Stimulated activated CD8-positive, alpha-beta memory T cell treated with anti-CD3 and anti-CD28 coated beads, Interleukin-15, amount 100 ng/mL, for 4 hours (primary cell): ENCODE data around the gene TMED4.
"Not testable (repeated sequence)": the region's sequence is repeated elsewhere in the genome, so short reads cannot be mapped to it uniquely, and the experiment has no call there.

Experiments
- DNase-seq, 2 donors: peaks; one replicate each; pipeline ENCODE4 v3.0.0-alpha.2; 2020; ENCODE audit warnings: low read depth in 2 of 2

TMED4 gene

DNA sequence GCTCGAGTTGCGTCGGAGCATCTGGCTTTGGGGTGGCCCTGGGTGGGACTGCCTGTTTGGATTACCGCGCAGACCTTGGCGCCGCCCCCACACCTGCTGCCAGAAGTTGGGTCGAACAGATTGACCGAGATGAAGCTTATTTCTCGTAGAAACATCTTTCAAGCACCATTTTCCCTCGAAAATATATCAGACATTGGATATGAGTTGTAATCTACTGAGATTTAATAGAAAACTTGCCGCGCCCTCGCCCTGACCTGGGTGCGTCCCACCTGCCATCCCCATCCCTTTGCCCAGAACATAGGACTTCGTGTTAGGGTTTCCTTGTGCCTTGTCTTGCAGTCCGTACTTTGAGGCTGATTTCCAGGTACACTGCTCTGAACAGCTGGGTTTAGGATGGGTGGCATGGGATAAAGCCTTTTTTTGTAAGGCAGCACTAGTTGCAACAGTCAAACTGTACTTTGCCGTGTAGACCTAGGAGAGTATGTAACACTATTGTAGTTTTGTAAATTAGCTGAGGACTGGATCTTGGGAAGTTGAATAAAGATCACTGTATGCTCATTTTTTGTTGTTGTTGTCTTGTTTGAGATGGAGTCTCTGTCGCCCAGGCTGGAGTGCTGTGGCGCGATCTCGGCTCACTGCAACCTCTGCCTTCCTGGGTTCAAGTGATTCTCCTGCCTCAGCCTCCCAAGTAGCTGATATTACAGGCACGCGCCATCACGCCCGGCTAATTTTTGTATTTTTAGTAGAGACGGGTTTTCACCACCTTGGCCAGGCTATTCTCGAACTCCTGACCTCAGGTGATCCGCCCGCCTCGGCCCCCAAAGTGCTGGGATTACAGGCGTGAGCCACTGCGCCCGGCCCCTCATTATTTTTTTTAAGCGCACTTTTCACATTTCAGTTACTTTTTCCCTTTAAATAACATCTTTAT, 25.4 kb upstream of the TMED4 start:
- DNase-seq: no peak

DNA sequence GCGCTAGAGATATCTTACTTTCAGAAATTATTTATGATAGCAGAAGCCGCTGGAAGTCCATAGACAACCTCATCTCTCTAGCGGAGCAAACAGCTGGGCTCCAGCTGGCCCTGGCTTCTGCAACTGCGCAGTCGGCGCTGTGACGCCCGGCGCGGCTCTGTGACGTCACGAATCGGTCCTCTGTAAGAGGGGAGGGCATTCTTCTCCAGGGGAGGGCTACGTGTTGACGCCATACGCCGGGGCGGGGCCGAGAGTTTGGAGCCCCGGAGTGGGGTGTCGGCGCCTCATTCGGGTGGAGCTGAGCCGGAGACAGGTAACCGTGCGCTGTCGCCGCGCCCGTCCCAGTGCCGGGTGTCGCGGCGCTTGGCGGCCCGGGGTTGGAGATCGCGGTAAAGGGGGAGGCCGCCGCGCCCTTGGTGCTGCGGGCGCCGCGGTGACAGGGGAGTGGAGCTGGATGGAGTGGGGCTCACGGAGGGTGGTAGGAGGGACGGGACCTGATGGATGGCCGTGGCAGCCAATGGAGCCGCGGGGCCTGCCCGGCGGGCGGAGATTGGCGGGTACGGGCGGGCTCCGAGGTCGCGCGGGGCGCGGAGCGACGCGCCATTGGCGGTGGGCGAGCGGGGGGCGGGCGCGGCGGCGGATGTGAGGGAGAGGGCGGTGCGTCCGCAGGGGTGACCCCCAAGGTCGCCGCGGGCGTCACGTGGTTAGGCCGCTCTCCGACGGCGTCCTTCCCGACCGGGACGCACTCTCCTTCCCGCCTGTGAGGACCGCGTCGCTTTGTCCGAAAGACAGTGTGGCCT, 24.5 kb upstream of the TMED4 start, which contains the start of gene OGDH:
OGDH (plus strand) TSS at position 287 of the 800 bp plus-strand sequence. CDS start 17,717 bp downstream, outside the sequence.
- peak; percentile 98 to 99 for DNase-seq

DNA sequence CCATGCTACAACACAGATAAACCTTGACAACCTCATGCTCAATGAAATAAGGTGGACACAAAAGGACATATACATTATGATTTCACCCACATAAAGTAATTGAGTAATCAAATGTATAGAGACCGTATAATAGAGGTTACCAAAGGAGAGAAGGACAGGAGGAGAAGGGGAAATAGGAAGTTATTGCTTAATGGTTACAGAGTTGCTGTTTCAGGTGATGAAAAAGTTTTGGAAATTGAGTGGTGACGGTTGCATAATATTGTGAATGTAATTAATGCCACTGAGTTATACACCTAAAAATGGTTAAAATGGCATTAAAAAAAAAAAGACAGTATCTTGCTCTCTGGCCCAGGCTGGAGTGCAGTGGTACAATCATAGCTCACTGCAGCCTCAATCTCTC, 22.9 kb upstream of the TMED4 start:
- no peak for DNase-seq

DNA sequence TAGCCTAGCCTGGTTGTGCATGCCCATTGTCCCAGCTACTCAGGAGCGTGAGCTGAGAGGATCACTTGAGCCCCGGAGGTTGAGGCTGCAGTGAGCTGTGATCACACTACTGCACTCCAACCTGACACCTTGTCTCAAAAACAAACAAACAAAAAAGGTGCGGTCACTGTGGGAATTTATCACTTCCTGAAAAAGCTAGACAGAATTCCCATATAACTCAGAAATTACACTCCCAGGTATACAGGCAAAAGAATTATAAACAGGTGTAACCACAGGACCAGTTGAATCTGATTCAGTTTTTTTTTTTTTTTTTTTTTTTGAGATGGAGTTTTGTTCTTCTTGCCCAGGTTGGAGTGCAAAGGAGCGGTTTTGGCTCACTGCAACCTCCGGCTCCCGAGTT, 21.2 kb upstream of the TMED4 start:
- no peak for DNase-seq

DNA sequence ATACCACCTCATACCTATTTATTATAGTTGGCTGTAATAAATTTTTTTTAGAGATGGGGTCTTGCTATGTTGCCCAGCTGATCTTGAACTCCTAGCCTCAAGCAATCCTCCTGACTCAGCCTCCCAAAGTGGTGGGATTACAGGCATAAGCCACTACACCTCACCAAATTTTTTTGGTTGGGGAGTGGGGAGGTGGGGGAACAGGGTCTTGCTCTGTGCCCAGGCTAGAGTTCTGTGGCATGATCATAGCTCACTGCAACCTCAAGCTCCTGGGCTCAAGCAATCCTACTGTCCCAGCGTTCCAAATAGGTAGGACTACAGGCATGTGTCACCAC, 20.5 kb upstream of the TMED4 start:
- DNase-seq: no peak

- DNase-seq: no peak
Measured at GRCh38 chr7:44599222-44599621, 17.2 kb upstream of the TMED4 start.

- not testable (repeated sequence) for DNase-seq
Measured at GRCh38 chr7:44597181-44597580, 15.2 kb upstream of the TMED4 start.

DNA sequence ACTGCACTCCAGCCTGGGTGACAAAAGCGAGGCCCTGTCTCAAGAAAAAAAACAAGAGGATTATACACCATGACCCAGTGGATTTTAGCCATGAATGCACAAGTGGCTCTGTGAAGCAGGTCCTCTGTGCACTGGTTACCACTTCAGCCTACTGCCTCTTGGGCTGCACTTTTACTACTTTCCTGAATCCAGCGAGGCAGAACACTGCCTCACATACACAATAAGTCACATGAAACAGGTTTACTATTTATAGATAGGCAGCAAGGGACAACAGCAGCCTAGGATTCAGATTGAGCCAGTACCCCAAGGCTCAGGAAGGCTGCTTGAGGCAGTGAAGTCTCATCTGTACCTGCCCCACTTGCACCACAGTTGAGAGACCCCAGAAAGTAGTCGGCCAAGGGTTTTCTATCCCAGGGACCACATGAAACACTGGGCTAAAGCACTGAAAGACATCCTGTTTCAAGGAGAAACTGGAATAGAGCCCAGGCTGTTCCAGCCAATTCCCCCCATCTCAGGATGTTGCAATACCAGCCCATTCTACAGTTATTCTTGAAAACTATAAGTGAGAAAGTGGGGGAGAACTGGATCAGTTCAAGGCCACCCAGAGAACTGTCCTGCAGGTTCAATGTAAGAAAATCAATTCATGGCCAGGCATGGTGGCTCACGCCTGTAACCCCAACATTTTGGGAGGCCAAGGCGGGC, 14.1 kb upstream of the TMED4 start:
- no peak for DNase-seq

DNA sequence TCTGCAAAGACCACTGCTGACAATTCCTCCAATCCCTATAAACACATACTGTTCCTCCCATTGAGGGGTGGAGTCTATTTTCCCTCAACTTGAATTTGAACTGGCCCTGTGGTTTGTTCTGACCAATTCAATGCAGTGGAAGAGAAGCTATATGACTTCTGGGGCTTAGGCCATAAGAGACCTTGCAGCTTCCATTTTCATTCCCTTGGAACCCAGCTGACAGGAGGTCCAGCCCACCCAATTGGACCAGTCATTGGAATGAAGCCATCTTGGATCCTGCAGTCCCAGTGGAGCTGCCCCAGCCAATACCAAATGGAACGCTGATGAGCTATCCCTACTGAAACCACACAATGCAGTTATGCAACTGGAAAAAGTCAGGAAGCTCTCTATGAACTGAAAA, 8.9 kb upstream of the TMED4 start:
- DNase-seq: no peak

- peak in 1 of 2 donors; percentile 34 for DNase-seq
Measured at GRCh38 chr7:44587843-44588711, 6.0 kb upstream of the TMED4 start.

DNA sequence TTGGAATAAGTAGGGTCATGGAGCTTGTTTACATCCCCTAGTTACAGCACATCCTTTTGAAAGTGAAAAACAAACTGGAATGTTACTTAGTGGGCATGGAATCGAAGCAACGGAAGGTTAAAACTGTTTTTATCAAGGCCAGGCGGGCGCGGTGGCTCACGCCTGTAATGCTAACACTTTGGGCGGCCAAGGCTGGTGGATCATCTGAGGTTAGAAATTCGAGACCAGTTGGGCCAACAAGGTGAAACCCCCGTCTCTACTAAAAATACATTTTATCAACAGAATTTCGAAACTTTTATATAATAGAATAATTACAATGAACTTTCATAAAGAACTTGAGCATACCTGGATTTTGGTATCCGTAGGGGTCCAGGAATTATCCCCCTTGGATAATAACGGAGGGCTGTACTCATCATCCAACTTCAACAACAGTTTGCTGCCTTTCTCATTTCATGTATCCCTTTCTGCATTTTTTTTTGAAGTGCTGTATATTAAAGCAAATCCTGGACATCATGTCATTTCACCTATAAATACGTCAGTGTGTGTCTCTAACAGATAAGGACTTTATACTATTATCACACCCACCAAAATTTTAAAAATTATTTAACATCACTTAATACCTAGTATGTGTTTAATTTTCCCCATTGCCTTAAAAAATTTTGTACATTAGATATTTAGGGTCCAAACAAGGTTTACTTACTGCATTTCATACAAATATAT, 1.3 kb upstream of the TMED4 start:
- DNase-seq: no peak

DNA sequence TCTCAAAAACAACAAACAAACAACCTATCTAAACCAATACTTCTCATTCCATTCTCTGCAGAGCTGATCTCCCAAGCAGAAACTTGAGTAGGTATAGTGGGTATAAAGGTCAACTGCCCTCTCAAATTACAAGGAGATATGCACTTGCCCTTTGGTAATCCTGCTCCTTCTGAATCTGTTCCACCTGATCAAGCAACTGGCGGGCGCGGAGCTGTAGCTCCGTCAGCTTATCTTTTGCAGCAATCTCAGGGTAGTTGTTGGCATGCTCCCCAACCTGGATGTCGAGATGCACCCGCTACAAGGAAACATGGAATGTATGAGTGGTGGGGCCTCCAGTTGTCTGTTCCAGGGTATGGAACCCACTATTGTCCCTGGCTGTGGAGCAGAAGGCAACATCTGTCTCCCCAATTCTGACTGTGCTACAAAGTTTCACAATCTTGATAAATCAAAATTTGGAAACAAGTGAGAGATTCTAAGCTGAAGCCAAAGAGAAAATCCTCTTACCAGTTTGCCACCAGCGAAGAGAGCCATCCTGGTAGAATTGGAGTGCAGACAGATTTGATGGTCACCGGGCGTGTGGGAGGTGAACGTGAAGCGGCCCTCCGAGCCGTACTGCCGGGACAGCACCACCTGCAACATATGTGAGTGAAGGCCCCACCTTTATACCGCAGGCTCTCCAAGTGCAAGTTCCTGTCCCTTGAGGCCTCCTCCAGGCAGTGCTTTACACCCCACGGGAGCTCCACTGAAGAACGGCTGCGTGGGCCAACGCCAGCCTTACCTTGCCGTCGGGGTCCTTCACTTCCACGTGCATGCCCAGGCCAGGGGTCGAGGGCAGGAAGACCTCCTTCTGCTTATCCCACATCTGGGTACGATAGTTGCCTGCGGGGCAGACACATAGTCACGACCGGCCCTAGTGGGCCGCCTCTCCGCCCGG, 819 bp downstream of the TMED4 start:
- DNase-seq: peak in 1 of 2 donors; percentile 13

GRCh38 chr7:44576228-44576627, 5.8 kb downstream of the TMED4 start:
- no peak for DNase-seq

GRCh38 chr7:44575054-44575453, 7.0 kb downstream of the TMED4 start:
- no peak for DNase-seq

DNA sequence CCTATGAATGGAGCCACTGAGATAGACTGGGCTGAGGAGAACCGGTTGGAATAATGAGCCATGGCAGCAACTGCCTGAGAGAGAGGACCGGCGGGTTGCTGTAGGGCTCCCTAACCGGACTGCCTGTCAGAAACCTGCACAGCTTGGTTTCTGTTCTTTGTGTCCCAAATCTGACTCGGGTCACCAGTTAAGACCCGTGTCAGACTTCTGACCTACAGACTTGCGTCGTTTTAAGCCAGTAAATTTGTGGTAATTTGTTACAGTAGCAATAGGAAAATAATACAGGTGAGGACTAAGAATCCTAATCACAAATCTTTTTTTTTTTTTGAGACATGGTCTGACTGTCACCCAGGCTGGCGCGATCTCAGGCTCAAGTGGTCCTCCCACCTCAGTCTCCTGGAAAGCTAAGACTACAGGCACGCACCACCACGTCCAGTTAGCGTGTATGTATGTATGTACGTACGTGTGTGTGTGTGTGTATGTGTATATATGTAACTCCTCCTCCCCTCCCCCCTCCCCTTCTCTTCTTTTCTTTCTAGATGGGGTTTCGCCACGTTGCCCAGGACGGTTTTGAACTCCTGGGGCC, 7.7 kb downstream of the TMED4 start:
- DNase-seq: no peak

DNA sequence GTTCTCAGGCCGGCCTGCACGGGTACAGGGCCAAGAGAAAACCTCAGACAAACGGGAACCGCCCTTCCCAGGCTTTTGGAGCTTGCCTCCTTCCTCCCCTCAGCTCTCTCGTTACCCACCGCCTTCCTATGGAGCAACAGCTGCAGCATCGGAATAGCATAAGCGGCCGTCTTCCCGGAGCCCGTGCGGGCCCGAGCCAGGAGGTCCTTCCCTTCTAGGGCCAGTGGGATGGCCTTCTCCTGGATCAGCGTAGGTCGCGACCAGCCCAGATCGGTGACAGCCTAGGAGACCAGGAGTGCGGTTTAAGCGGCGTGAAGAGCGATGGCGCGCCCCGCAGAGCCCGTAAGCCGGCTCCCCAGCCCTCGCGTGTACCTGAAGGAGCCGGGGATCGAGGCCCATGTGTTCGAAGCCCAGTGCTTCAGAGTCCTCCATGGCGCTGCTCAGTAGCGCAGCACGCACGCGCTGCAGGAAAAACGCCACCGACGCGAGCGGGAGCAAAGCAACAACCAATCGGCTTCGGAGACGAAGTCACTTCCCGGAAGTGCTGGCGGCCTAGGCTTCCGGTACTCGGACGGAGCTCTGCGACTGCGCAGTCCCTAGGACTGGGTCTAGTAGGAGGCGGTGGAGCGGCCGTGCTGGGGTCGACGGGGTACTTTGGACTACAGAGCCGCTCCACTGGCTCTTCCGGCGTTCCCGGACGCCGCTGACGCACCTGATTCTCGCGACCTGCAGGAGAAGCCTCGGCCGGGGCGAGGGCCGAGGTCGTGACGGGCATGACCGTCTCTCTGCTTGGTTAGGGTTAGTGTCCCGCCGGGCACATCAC, 8.4 kb downstream of the TMED4 start, which contains the start of gene DDX56:
DDX56 (minus strand) TSS at position 445 of the 823 bp plus-strand sequence; CDS start at position 432, 13 bp downstream.
- peak; percentile 82 to 88 for DNase-seq

GRCh38 chr7:44572771-44573170, 9.3 kb downstream of the TMED4 start:
- DNase-seq: no peak

- DNase-seq: no peak
Measured at GRCh38 chr7:44569959-44570358, 12.1 kb downstream of the TMED4 start.
